A549 (cell line): ENCODE results near the gene EXOSC7. TPM values are rescaled to one million over a fixed set of nuclear protein-coding genes. Genes with fewer than 3 reads are reported as not detected.
"Not testable (repeated sequence)": the region's sequence is repeated elsewhere in the genome, so short reads cannot be mapped to it uniquely, and the experiment has no call there.

Experiments
- ATAC-seq, 2 experiments: fragments of 200-7000 bp in 1 of 2; fragments of >200 bp in 1 of 2; cut with Nextera tagmentation in 1 of 2; cut with Tn5 transposase in 1 of 2; 3 replicates each; pipeline versions ENCODE4 v1.8.0 to v1.9.1; 2018 to 2020; ENCODE audit warnings: mild to moderate bottlenecking in 1 of 2, moderate library complexity in 1 of 2
- CTCF ChIA-PET: fragments of 300-600 bp; sonication (Branson Sonifier 250); formaldehyde crosslinking; extraction: SDS; loops from one replicate; lab custom pipeline; 2021; ENCODE audit warnings: antibody characterized with exemption, inconsistent platforms; lab: Yijun Ruan, JAX
- POLR2A ChIA-PET: fragments of 350-600 bp; formaldehyde crosslinking; extraction: SDS; loops from one replicate; lab custom pipeline; 2021; ENCODE audit warnings: antibody characterized with exemption, inconsistent platforms; lab: Yijun Ruan, JAX
- DNase-seq, 2 experiments: peaks; one replicate each; pipeline versions ENCODE4 v3.0.0 to v3.0.0-alpha.2; 2011 to 2016; ENCODE audit warnings: low read depth in 1 of 2, low spot score in 1 of 2
- FAIRE-seq: peaks from 2 replicates; lab custom pipeline; 2011; peaks lifted over from hg19 to GRCh38; lab: Jason Lieb, UNC
- H3K27ac ChIP-seq, 2 experiments: fragments of >200 bp; sonication (Bioruptor Twin); formaldehyde crosslinking; 3 replicates each; pipeline ENCODE4 v1.5.1; 2016 to 2017
- H3K4me1 ChIP-seq: fragments of >200 bp; sonication (Bioruptor Twin); formaldehyde crosslinking; 3 replicates; pipeline ENCODE4 v1.6.1; 2016
- H3K4me2 ChIP-seq: fragments of >200 bp; sonication (Bioruptor Twin); formaldehyde crosslinking; 3 replicates; pipeline ENCODE4 v1.6.1; 2016
- H3K4me3 ChIP-seq: fragments of >200 bp; sonication (Bioruptor Twin); formaldehyde crosslinking; 3 replicates; pipeline ENCODE4 v1.5.1; 2016
- H3K9me3 ChIP-seq: fragments of >200 bp; sonication (Bioruptor Twin); formaldehyde crosslinking; 3 replicates; pipeline ENCODE4 v1.6.1; 2016
- CBX8 ChIP-seq: fragments of 200-600 bp; sonication (generic); IDR thresholded peaks from 2 replicates; pipeline ENCODE4 v1.6.1; 2016
- CEBPB ChIP-seq, 2 experiments: fragments of >200 bp in 1 of 2; sonication (Bioruptor Twin) in 1 of 2; formaldehyde crosslinking in 1 of 2; IDR thresholded peaks; 2 replicates each; pipeline ENCODE4 v1.6.1; 2012 to 2016
- CHD4 ChIP-seq: fragments of 200-600 bp; sonication (generic); IDR thresholded peaks from 2 replicates; pipeline ENCODE4 v1.6.1; 2016; ENCODE audit warnings: antibody characterized with exemption, mild to moderate bottlenecking, borderline replicate concordance
- E2F6 ChIP-seq: IDR thresholded peaks from 2 replicates; pipeline ENCODE4 v1.6.1; 2012; ENCODE audit warnings: low read depth, borderline replicate concordance
- FOSL2 ChIP-seq, 2 experiments: fragments of 450-650 bp in 1 of 2; fragments of >200 bp in 1 of 2; sonication (Bioruptor Twin) in 1 of 2; formaldehyde crosslinking; IDR thresholded peaks; 2 replicates each; pipeline versions ENCODE4 v1.5.0 to v1.6.1; 2016 to 2020; ENCODE audit warnings: mild to moderate bottlenecking in 1 of 2, moderate library complexity in 1 of 2
- HOXB13 ChIP-seq: fragments of 250-450 bp; sonication (Bioruptor Pico); IDR thresholded peaks from 2 replicates; pipeline ENCODE4 v1.5.0; 2020; ENCODE audit warnings: low read depth, mild to moderate bottlenecking, moderate library complexity
- JUN ChIP-seq, 2 experiments: fragments of >200 bp; sonication (Bioruptor Twin); formaldehyde crosslinking; IDR thresholded peaks; 2 replicates in 1 of 2; 3 replicates in 1 of 2; pipeline ENCODE4 v1.6.1; 2016 to 2017
- JUNB ChIP-seq: fragments of >200 bp; sonication (Bioruptor Twin); formaldehyde crosslinking; IDR thresholded peaks from 2 replicates; pipeline ENCODE4 v1.6.1; 2016
- KDM1A ChIP-seq: fragments of 200-600 bp; sonication (generic); IDR thresholded peaks from 2 replicates; pipeline ENCODE4 v1.6.1; 2016; ENCODE audit warnings: low read depth, mild to moderate bottlenecking
- TP53 ChIP-seq: fragments of 250-450 bp; sonication (Bioruptor Pico); IDR thresholded peaks from 2 replicates; pipeline ENCODE4 v1.5.0; 2021; ENCODE audit warnings: mild to moderate bottlenecking, moderate library complexity
- ZFP36 ChIP-seq: fragments of 450-650 bp; IDR thresholded peaks from 2 replicates; pipeline ENCODE4 v1.6.1; 2014; ENCODE audit warnings: borderline replicate concordance; ENCODE audit not compliant: partially characterized antibody
- WGBS: methylation state at CpG from one replicate; pipeline ENCODE4 v1.1.6; 2017; ENCODE audit errors: missing lambda C conversion rate; 5-methylcytosine and 5-hydroxymethylcytosine counted together
- polyA plus RNA-seq, 4 experiments: library from polyadenylated mRNA; depleted of rRNA in 3 of 4; stranded (reverse); fragments of >200 nt; fragmentation: RNase III in 1 of 4; extraction: RNeasy Plus Mini Kit Qiagen cat#74134 plus additional on column Dnase treatment in 1 of 4; gene quantifications; 2 replicates in 3 of 4; 3 replicates in 1 of 4; pipeline ENCODE4 v1.2.3, GENCODE V29; 2011 to 2017
- TF ChIP-seq, protein P1 (sequence below): fragments of 200-600 bp; sonication (generic); IDR thresholded peaks from 2 replicates; pipeline ENCODE4 v1.6.1; 2016; ENCODE audit warnings: antibody characterized with exemption, mild to moderate bottlenecking, moderate library complexity

EXOSC7 gene
- polyA plus RNA-seq, 2 of the 4 experiments (the other 2 are of a cell fraction), result 59.1 to 68.4 TPM

DNA sequence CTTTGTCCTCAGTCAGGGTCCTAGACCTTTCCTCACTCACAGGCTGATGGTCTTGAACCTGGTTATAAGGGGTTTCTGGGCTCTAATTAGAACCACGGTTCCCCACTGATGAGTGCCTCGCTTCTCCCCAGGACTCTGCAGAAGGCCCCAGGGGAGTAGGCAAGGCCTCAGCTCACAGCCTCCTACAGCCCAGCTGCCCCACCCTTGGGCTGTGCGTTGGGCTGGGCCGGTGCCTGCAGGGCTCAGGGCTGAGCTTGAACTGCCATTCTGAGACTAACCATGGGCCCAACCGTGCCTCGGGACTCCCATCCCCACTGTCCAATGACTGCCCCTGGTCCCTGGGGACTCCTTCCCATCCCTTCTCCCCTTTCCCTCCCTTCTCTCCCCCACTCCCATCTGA lies 75.6 kb downstream of the EXOSC7 start:
- Histone ChIP-seq H3K9me3 (no peaks in the 10 kb centered on the region), H3K4me3 (no peak overlapping the region), H3K4me2 (no peak overlapping the region), H3K4me1 (peaks cover 20% of the 10 kb centered on the region), H3K27ac (no peak overlapping the region)
- FAIRE-seq (no peak), DNase-seq (no peak), ATAC-seq (no peak)
- TF ChIP-seq TP53 (CRISPR knock-in tag) (no peak), ZFP36 (no peak), KDM1A (no peak), CBX8 (no peak), E2F6 (no peak)
- TF ChIP-seq, protein P1, sequence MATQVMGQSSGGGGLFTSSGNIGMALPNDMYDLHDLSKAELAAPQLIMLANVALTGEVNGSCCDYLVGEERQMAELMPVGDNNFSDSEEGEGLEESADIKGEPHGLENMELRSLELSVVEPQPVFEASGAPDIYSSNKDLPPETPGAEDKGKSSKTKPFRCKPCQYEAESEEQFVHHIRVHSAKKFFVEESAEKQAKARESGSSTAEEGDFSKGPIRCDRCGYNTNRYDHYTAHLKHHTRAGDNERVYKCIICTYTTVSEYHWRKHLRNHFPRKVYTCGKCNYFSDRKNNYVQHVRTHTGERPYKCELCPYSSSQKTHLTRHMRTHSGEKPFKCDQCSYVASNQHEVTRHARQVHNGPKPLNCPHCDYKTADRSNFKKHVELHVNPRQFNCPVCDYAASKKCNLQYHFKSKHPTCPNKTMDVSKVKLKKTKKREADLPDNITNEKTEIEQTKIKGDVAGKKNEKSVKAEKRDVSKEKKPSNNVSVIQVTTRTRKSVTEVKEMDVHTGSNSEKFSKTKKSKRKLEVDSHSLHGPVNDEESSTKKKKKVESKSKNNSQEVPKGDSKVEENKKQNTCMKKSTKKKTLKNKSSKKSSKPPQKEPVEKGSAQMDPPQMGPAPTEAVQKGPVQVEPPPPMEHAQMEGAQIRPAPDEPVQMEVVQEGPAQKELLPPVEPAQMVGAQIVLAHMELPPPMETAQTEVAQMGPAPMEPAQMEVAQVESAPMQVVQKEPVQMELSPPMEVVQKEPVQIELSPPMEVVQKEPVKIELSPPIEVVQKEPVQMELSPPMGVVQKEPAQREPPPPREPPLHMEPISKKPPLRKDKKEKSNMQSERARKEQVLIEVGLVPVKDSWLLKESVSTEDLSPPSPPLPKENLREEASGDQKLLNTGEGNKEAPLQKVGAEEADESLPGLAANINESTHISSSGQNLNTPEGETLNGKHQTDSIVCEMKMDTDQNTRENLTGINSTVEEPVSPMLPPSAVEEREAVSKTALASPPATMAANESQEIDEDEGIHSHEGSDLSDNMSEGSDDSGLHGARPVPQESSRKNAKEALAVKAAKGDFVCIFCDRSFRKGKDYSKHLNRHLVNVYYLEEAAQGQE, result no peak
- POLR2A ChIA-PET, result no interaction called here
- 100% methylated on average over 2 of the region's 6 CpGs for WGBS
- CTCF ChIA-PET, result interaction anchor here (0.6 to 16.3 kb wide), 5 partner anchors 8 to 159 kb away, joined by 3 to 339 read pairs (median 3); no protein-coding TSS in a partner anchor

DNA sequence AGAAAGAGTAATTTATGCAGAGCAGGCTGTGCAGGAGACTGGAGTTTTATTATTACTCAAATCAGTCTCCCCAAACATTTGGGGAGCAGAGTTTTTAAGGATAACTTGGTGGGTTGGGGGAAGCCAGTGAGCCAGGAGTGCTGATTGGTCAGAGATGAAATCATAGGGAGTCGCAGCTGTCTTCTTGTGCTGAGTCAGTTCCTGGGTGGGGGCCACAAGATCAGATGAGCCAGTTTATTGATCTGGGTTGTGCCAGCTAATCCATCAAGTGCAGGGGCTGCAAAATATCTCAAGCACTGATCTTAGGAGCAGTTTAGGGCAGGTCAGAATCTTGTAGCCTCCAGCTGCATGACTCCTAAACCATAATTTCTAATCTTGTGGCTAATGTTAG lies 77.8 kb downstream of the EXOSC7 start:
- CTCF ChIA-PET, result interaction anchor here (2.5 to 3.8 kb wide), 2 partner anchors 13 to 157 kb away, joined by 11 to 19 read pairs; no protein-coding TSS in a partner anchor
- peaks cover 20% of the 10 kb centered on the region for H3K4me1 ChIP-seq
- ATAC-seq, H3K9me3 ChIP-seq, H3K4me3 ChIP-seq, H3K4me2 ChIP-seq, FAIRE-seq, DNase-seq, H3K27ac ChIP-seq, POLR2A ChIA-PET: not testable (repeated sequence)
- WGBS, result 56% methylated on average over 1 of the region's 1 CpG

- H3K4me3 ChIP-seq, result no peak overlapping the region
- ATAC-seq (0 out of 6 replicates have a peak, but pooled peaks of 1 of the 2 experiments have one; percentile 34), DNase-seq (peak in 1 of 2 experiments; percentile 13), FAIRE-seq (no peak)
- CTCF ChIA-PET, result interaction anchor here (2.5 to 3.8 kb wide), 2 partner anchors 13 to 156 kb away, joined by 11 to 19 read pairs; no protein-coding TSS in a partner anchor
- H3K4me1 ChIP-seq, result peaks cover 20% of the 10 kb centered on the region
- WGBS, result 71% methylated on average over 3 of the region's 3 CpGs
- peak overlapping the region; percentile 3 to 36; a peak in 3 of 6 replicates for H3K27ac ChIP-seq
- H3K9me3 ChIP-seq, result no peaks in the 10 kb centered on the region
- H3K4me2 ChIP-seq, result peak overlapping the region; percentile 50
- POLR2A ChIA-PET, result no interaction called here
- TF ChIP-seq CEBPB (IDR thresholded peaks at IDR 0.05), result peak in 1 of 2 experiments; percentile 32; a peak in 2 of 4 replicates
- no peak for TF ChIP-seq CHD4
- TF ChIP-seq HOXB13 (CRISPR knock-in tag), result no peak
Measured at GRCh38 chr3:45054196-45054857, 78.3 kb downstream of the EXOSC7 start.

- CTCF ChIA-PET, result interaction anchor here (0.8 to 3.8 kb wide), 7 partner anchors 9 to 439 kb away, joined by 3 to 19 read pairs (median 4); no protein-coding TSS in a partner anchor
- no peak overlapping the region for H3K4me3 ChIP-seq
- H3K9me3 ChIP-seq, result no peaks in the 10 kb centered on the region
- 44% methylated on average over 2 of the region's 2 CpGs for WGBS
- TF ChIP-seq KDM1A (no peak), JUNB (0 out of 2 replicates have a peak, but pooled peaks have one; percentile 41), JUN (IDR thresholded peaks at IDR 0.05) (0 out of 5 replicates have a peak, but pooled peaks of 1 of the 2 experiments have one; percentile 7), FOSL2 (IDR thresholded peaks at IDR 0.05) (peak; percentile 4; the same call in 1 of the 2 replicates), FOSL2 (CRISPR knock-in tag; IDR thresholded peaks at IDR 0.05) (peak; percentile 70), HOXB13 (CRISPR knock-in tag) (no peak)
- ATAC-seq (no peak), FAIRE-seq (no peak), DNase-seq (no peak)
- H3K27ac ChIP-seq, result peak overlapping the region; percentile 42 to 62; a peak in 5 of 6 replicates
- POLR2A ChIA-PET, result interaction anchor here (0.6 kb wide), 1 partner anchor 293 kb away, joined by 3 read pairs; the partner anchor contains the start of genes KIAA1143 and KIF15
- H3K4me2 ChIP-seq, result peak overlapping the region; percentile 50
- H3K4me1 ChIP-seq, result peaks cover 20% of the 10 kb centered on the region
Measured at GRCh38 chr3:45055032-45055410, 79.0 kb downstream of the EXOSC7 start.
